ENCODE measurements around the gene PTPN14.

Gene PTPN14

GRCh38 chr1:214360116-214360515 lies 191.3 kb downstream of the PTPN14 start:
- DNase-seq: no peak

GRCh38 chr1:214354440-214355148 lies 196.8 kb downstream of the PTPN14 start:
- no peak for DNase-seq

GRCh38 chr1:214352838-214353237 lies 198.6 kb downstream of the PTPN14 start:
- no peak for DNase-seq

- no peak for DNase-seq
These were observed 199.7 kb downstream of the PTPN14 start for GRCh38 chr1:214351551-214352277.

GRCh38 chr1:214349781-214350180 lies 201.6 kb downstream of the PTPN14 start:
- no peak for DNase-seq

- DNase-seq: no peak
These were observed 202.4 kb downstream of the PTPN14 start for GRCh38 chr1:214349008-214349407.

- no peak for DNase-seq
These were observed 206.5 kb downstream of the PTPN14 start for GRCh38 chr1:214344897-214345296.

GRCh38 chr1:214342525-214342924 lies 208.9 kb downstream of the PTPN14 start:
- no peak for DNase-seq

GRCh38 chr1:214341932-214342331 lies 209.5 kb downstream of the PTPN14 start:
- no peak for DNase-seq

GRCh38 chr1:214341459-214341858 lies 209.9 kb downstream of the PTPN14 start:
- DNase-seq: no peak

GRCh38 chr1:214338212-214338611 lies 213.2 kb downstream of the PTPN14 start:
- no peak for DNase-seq

- no peak for DNase-seq
These were observed 213.9 kb downstream of the PTPN14 start for GRCh38 chr1:214337511-214337910.

- no peak for DNase-seq
These were observed 214.4 kb downstream of the PTPN14 start for GRCh38 chr1:214337015-214337414.

- no peak for DNase-seq
These were observed 215.8 kb downstream of the PTPN14 start for GRCh38 chr1:214335567-214335966.

- DNase-seq: peak; percentile 17
These were observed 218.2 kb downstream of the PTPN14 start for GRCh38 chr1:214332946-214333798.

- peak; percentile 58 for DNase-seq
These were observed 219.5 kb downstream of the PTPN14 start for GRCh38 chr1:214331827-214332423.

- no peak for DNase-seq
These were observed 220.2 kb downstream of the PTPN14 start for GRCh38 chr1:214331180-214331579.

GRCh38 chr1:214330715-214331114 lies 220.7 kb downstream of the PTPN14 start:
- DNase-seq: no peak

GRCh38 chr1:214330222-214330621 lies 221.2 kb downstream of the PTPN14 start:
- DNase-seq: no peak

- no peak for DNase-seq
These were observed 221.8 kb downstream of the PTPN14 start for GRCh38 chr1:214329470-214330220.

- DNase-seq: peak; percentile 79
These were observed 222.5 kb downstream of the PTPN14 start for GRCh38 chr1:214328770-214329469.

- DNase-seq: no peak
These were observed 223.9 kb downstream of the PTPN14 start for GRCh38 chr1:214327514-214327913.
